Right kidney (tissue), 1 donor: ENCODE results near the gene AKR1C8.

Source experiments
- DNase-seq: peaks from one replicate; pipeline ENCODE4 v3.0.0-alpha.2; 2016

The AKR1C8 gene

DNA sequence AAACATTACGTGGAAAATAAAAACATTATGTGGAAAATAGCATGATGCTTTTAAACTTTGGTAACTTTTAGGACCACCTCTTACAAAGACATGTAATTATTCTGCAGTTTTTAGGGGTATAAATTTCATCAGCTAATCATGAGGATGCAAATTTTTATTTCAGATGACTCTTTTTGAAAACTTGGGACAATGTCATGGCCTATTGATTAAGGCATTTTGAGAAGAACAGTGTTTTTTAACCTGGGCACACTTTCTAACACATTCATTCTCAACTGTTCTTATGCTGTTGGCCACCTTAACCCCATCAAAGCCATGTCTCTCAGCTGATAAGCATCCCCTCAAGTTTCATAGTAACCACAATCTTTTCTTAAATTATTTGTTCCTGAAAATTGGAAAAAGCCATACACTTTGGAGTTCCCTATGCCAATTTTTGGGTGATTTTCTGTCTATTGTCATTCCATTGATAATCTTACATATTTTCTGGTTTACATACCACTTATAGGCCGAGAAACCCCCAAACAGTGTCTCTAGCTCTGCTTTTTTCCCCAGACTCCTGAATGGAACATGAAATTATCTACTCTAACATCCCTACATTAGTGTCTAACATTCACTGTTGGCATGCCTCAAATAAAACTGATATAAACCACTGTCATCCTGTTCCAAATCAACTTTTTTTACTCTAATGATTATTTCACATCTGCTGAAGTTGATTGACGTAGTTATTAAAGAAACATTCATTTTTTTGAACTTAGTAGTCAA, 76.1 kb downstream of the AKR1C8 start:
- DNase-seq, result no peak

DNA sequence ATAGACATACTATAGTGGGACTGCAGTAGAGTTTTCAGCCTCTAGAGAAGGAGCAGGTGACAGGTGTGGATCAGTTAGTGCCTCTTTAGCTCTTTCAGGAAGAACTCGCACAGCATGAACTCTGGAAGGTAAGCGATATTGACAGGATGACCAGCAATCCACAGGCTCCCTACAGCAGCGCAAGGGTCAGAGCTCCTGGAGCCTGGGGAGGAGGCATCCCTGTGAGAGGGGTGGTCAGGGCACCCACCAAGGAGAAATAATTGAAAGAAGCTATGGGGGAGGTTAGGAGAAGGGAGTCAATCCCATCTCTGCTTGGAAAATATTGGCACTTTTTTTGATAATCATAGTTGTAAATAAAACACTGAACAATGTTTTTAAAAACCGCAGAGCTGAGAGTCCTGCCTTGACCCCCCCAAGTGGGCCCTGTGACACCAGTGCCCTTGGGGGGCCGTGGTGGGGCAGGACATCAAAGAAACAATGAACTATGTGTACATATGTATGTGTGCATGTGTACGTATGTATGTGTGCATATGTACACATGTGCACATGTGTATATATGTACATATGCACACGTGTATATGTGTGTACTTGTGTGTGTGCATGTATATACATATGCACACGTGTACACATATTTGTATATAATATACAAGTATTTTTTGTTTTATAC, 77.0 kb downstream of the AKR1C8 start:
- DNase-seq, result no peak

DNA sequence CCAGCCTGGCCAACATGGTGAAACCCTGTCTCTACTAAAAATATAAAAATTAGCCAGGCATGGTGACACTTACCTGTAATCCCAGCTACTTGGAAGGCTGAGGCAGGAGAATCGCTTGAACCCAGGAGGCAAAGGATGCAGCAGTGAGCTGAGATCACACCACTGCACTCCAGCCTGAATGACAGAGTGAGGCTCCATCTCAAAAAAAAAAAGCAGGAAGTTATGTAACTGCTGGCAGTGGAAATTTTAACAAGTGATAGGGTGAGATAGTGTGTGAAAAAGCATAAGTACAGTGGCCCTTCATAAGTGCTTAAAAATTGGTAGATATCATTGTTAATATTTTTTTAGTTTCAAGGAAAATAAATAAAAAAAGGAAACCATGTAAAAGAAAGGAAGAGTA, 78.4 kb downstream of the AKR1C8 start:
- no peak for DNase-seq

DNA sequence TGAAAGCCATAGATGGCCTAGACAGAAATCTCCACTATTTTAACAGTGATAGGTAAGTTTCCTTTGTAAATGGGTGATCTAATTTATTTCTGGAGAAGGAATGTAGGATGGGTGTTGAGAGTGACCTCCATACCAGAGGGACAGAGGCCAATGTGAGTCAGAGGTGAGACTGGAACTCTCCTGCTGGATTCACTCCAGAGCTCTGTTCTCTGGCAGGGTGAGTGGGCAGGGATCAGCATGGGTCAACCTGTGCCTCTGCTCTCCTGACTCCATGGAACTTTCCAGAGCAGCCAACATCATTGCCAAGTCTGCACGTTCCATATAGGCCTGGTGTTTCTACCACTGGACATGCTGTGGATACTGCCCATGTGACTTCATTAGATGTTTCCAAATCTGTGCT, 79.3 kb downstream of the AKR1C8 start:
- no peak for DNase-seq
